ENCODE results near the gene MLEC.

DNA sequence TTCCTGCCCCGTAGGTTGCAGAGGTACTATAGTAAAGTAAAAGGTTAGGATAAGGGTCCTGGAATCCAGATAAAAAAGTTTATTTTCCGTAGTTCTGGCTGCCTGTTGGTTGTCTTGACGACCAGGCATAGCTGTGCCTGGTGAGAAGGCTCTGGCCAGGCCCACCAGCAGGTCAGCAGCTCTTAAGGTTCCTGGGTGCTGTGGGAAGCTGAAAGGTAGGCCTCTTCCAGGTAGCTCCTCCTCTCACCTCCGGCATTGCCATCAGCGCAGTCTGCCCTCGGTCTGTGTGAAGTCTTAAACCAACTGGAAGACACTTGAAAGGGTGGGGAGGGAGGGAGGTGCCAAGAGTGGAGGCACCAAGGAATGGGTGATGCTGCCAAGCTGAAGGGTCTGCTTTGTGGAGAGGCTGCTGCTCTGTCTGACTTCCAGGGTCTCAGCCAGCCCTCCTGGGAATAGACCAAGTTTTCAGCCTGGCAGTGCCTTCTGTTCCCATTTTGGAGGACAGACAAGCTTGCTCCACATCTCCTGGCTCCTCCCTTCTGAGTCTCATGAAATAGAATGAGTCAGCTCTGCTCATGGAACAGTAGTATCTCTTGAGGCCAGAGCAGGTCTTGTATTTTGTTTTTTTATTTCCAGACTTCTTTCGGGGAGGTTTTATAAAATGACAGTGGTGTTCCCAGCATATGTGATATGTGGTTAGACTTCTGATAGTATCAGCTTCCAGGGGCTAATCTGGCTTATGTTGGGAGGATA is 33.5 kb downstream of the MLEC start:
- TF ChIP-seq TAF1 (IDR thresholded peaks at IDR 0.05; ENCODE audit: borderline replicate concordance, low read depth, low read length) (no peak), POLR2A (IDR thresholded peaks at IDR 0.05; ENCODE audit: low read depth, low read length) (no peak)
